Superior temporal gyrus (tissue), 1 donor: ENCODE data around the gene LMNB1.
"Not testable (repeated sequence)": the region's sequence is repeated elsewhere in the genome, so short reads cannot be mapped to it uniquely, and the experiment has no call there.

Experiments
- DNase-seq: peaks from one replicate; pipeline ENCODE4 v3.0.0-alpha.2; 2016; ENCODE audit errors: extremely low spot score

The LMNB1 gene, protein sequence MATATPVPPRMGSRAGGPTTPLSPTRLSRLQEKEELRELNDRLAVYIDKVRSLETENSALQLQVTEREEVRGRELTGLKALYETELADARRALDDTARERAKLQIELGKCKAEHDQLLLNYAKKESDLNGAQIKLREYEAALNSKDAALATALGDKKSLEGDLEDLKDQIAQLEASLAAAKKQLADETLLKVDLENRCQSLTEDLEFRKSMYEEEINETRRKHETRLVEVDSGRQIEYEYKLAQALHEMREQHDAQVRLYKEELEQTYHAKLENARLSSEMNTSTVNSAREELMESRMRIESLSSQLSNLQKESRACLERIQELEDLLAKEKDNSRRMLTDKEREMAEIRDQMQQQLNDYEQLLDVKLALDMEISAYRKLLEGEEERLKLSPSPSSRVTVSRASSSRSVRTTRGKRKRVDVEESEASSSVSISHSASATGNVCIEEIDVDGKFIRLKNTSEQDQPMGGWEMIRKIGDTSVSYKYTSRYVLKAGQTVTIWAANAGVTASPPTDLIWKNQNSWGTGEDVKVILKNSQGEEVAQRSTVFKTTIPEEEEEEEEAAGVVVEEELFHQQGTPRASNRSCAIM

DNA sequence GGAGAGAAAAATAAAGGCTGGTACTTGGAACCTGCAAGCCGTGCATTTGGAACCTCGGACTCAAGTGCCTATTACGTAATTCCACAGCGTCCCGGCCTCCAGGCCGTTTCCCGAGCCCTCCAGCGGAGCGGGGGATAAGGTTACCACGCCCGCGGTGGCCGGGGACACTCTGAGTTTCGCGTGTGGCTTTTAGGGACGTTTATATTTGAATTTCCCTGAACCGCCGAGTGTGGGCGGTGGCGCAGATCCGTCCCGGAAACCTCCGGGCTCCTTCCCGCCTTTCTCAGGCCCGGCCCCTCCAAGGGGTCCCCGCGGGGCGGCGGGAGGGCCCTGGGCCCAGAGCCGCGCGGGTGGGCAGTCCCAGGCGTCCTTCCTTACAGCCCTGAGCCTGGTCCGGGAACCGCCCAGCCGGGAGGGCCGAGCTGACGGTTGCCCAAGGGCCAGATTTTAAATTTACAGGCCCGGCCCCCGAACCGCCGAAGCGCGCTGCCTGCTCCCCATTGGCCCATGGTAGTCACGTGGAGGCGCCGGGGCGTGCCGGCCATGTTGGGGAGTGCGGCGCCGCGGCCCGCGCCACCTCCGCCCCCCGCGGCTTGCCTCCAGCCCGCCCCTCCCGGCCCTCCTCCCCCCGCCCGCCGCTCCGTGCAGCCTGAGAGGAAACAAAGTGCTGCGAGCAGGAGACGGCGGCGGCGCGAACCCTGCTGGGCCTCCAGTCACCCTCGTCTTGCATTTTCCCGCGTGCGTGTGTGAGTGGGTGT, at the start of gene LMNB1:
Gene LMNB1, plus strand, starts transcription at position 638 of the 758 bp plus-strand sequence. CDS start 373 bp downstream, outside the sequence.
- peak; percentile 89 for DNase-seq

DNA sequence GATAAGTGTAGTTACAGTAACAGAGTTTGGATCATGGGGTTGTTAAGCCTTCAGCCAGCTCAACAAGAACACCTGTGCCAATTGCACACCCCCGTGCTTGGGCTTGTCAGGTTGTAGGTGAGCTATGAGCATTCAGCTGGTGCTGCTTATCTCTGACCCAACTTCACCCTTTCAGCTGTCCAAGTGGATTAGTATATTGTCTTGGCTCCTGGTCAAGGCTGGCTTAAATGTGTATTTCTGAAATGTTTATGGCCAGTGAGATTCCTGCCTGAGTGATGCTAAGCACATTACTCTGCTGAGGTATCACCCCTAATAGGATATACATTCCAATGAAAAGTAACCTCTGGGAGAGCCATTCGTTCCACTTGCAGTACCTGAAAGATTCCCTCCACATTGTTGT, 44.2 kb upstream of the LMNB1 start:
- no peak for DNase-seq

DNA sequence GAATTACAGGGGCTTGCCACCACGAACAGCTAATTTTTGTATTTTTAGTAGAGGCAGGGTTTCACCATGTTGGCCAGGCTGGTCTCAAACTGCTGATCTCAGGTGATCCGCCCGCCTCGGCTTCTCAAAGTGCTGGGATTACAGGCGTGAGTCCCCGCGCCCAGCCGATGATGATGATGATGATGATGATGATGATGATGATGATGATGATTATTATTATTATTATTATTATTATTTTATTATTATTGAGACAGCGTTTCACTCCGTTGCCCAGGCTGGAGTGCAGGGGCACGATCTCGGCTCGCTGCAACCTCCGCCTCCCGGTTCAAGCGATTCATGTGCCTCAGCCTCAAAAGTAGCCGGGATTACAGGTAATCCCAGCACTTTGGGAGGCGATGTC, 42.4 kb upstream of the LMNB1 start:
- not testable (repeated sequence) for DNase-seq

DNA sequence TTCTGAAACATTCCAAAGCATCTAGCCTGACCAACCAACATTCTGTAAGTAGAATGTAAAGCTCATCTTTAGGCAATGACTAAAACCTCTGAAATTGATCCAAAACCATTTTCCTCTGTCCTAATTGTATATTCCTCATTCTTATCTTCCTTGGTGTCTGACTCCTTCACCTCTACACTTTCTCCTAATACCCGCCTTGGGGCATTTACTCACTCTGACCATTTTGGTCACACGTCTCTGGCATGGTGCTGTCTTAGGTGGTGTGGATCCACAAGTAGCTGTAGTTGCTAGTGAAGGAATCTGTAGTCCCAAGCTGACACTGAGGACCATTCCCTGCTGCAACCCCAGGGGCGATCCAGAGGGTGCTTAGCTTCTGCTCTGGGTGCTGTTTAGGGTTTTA, 40.8 kb upstream of the LMNB1 start:
- no peak for DNase-seq

DNA sequence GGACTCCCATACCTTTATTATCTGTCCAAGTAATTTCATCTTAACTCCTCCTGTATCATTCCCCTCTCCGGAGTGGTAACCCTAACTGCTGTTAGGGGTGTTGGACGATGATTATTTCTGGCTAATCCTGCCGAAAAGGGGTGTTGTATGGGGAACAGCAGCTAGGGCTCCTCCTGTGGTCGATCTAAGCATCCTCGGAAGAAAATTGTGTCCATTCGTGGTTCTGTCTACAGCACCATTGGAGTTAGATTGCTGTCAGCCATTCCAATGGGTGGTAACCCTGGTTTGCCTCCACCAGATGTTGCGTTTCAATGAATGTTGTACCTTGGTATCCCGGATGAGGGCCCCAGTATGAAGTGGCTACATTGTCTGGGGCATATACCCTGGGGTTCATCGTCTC, 35.6 kb upstream of the LMNB1 start:
- no peak for DNase-seq

DNA sequence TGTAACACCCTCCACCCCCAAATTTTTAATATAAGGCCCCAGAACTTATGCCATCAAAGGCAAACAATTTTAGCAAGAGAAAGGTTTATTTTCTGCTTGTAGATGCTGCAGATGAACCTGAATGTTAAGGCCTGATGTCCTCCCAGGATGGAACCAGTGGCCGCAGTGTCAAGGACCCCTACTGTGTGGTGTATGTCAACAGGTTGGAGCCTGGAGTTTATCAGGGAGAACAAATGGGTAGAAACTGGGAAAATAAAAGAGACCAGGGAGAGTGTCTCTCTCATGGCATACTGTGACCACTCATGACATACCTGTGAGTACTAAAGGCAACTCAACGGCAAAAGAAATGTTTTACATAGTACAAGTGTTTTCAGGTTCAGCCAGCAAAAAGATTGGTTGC, 34.5 kb upstream of the LMNB1 start:
- DNase-seq: no peak

DNA sequence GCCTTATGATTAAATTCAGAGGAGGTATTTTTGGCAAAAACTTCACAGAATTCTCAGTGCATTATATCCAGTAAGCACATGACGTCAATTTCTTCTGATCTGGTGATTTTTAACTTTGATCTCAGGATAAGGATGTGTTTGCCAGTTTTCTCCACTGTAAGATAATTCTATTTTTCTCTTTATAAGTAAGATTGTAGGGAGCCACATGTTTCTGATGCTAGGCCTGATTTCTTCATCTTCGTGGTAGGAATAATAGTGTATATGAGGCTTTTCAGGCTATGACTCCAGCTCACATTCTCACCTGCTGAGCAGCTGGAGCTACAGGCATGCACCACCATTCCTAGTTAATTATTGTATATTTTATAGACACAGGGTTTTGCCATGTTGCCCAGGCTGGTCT, 32.1 kb upstream of the LMNB1 start:
- no peak for DNase-seq

DNA sequence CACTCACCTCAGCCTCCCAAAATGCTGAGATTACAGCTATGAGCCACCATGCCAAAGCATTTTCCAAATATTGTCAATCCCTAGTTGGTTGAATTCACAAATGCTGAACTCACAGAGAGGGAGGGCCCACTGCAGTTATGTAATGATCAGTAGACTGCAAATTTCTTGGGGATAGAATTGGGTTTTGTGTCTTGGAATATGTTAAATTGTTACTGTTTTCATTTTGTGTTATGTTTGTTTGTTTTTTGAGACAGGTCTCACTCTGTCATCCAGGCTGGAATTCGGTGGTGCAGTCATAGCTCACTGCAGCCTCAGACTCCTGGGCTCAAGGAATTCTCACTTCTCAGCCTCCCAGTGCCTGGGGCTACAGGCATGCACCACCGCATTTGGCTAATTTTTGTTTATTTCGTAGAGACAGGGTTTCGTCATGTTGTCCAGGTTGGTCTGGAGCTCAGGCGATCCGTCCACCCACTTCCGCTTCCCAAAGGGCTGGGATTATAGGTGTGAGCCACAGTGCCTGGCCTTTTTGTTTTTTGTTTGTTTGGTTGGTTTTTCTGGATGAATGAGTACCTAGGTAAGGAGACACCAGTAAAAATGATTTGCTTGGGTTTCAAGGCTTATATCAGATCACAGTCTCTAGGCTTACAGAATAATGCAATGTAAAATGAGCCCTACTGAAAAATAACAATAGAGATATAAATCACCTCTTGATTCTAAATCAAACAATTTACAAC, 31.5 kb upstream of the LMNB1 start:
- no peak for DNase-seq

DNA sequence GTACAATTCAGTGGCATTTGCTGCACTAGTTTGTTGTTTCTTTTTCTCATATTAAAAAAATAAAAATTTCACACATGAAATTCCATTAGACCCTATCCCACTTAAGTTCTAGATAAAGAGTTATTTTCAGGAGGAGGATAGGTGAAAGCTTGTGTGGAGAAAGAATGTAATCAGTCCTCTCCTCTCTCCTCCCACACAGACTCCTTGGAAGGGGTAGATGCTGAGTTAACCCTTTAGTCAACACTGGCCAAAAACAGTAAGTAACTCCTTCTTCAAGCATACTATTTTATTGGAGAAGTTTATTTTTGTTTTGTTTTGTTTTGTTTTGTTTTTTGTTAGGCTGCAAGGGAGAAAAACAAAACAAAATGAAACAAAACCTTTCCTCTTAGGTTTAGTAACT, 30.6 kb upstream of the LMNB1 start:
- DNase-seq: no peak

DNA sequence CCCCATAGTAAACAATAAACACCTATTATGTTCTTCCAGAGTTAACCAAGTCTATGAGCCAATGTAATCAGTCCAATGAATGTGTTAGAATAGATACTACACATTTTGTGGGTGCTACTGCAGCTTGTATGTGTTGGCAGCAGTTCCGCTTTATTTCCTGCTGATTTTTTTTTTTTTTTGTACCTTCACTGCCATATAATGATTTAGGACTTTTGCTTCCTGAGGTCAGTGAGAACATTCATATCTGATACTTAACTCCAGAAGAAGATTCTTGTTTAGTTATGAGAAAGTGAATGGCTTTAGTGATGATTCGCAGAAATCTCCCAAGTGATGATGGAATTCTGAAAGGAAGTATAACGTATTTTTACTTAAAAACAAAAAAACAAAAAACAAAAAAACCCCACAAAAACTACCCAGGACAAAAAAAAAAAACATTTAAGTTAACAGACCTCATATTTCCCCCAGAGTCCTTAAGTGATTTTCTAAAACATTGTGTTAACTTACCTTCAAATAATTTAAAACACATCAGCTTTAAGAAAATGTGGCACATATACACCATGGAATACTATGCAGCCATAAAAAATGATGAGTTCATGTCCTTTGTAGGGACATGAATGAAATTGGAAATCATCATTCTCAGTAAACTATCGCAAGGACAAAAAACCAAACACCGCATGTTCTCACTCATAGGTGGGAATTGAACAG, 24.7 kb upstream of the LMNB1 start:
- no peak for DNase-seq

DNA sequence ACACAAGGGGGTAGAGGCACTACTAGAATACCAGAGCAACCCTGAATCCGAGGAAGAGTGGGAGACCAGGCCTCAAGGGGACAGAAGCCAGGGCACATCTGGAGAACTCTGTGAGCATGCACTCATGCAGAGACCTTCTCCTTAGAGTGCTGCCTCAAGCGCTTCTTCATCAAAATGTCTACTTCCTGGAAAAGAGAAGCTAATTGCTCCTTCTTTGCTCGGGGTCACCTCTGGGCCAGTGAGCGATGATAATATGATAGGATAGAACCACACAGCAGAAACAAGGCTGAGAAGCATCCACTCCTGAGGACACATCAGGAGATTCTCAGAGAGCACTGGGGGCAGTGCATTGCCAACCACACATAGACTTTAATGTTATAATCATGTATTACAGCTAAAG, 23.7 kb upstream of the LMNB1 start:
- DNase-seq: no peak

DNA sequence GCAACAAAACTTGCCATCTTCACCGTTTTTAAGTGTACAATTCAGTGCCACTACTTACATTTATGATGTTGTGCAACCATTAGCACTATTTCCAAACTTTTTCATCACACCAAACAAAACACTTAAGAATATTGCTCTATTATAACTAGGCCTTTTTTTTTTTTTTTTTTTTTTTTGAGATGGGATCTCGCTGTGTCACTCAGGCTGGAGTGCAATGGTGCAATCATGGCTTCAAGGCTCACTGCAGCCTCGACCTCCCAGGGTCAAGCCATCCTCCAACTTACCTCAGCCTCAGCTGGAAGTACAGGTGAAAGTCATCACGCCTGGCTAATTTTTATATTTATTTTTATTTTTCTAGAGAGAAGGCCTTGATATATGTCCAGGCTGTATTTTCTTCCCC, 22.3 kb upstream of the LMNB1 start:
- no peak for DNase-seq

DNA sequence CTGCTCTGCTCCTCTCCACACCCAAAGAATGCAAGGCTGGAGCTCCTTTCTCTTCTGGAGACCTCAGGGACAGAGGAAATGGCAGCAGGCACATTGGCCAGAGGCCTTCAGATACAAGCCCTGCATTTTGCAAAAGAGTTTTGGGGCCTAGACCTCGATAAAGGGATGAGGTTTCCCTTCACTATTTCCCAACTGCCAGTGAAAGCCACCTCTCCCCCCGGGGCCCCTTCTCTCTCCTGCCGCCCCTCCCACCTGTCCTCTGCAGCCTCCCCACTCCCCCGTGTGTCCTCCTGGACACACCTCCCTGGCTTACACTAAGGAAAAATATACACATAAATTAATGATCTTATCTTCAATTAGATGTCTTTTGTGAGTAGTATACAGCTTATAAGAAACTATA, 21.3 kb upstream of the LMNB1 start:
- DNase-seq: no peak

DNA sequence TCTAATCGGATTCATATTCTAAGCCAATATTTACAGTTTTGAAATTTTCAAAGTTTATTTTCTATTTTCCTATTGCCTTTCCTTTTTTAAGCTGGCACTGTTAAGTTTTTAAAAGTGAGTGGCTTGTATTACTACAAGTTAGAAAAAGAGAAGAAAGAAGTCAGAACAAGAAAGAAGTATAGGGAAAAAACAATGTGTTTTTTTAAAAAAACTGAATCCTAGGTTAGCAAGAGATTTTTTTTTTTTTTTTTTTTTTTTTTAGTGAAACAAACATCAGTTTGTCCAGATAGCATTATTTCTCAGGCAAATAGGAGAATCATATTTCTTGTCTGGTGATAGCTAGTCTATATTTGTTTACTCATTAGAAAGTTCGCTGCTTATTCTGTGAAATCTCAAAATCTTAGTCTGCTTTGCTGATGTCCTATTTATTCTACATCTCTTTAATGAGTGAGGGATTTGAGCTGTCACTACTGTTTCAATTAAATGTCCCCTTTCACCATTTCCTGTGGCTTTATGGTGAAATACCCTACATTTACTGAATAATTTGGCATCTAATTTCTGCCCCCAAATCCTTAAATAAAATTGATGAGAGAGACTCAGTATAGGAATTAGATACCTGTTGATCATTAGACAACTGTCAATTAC, 19.1 kb upstream of the LMNB1 start:
- no peak for DNase-seq

DNA sequence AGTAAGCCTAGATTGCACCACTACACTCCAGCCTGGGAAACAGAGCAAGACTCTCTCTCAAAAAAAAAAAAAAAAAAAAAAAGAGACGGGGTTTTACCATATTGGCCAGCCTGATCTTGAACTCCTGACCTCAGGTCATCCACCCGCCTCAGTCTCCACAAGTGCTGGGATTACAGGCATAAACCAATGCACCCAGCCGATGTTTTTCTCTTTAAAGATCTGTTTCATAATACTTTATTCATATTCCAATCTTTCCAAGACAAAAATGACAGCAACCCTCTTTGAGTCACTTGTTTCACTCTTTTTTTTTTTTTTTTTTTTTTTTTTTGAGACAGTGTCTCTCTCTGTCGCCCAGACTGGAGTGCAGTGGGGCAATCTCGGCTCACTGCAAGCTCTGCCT, 13.6 kb upstream of the LMNB1 start:
- no peak for DNase-seq

DNA sequence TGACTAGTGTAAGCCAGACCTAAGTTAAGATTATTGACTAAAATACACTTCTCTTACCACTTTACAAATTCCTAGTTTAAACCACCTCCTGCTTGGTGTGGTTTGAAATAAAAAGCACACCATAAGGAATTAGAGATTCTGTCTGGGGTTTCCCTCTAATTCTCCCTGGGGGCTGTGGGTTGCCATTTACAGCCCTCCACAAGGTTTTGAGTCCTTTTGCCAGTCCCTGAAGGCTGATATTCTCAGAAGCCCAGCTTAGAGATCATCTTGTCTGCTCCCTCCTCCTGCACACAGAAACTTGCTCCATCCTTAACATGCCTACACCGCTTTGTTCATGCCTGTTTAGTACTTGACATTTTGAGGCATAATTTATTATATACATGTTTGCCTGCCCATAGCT, 7.2 kb upstream of the LMNB1 start:
- no peak for DNase-seq

DNA sequence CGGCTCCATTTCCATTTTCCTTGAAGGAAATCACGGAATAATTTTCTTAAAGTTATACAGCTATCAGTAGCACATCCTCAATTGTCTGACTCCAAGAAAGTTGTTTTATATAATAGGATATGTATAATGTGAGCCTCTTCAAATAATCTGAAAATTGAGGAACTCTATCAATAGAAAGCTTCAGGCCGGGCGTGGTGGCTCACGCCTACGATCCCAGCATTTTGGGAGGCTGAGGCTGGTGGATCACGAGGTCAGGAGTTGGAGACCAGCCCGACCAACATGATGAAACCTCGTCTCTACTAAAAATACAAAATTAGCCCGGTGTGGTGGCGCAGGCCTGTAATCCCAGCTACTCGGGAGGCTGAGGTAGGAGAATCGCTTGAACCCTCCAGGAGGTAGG, 3.4 kb upstream of the LMNB1 start:
- DNase-seq: not testable (repeated sequence)

DNA sequence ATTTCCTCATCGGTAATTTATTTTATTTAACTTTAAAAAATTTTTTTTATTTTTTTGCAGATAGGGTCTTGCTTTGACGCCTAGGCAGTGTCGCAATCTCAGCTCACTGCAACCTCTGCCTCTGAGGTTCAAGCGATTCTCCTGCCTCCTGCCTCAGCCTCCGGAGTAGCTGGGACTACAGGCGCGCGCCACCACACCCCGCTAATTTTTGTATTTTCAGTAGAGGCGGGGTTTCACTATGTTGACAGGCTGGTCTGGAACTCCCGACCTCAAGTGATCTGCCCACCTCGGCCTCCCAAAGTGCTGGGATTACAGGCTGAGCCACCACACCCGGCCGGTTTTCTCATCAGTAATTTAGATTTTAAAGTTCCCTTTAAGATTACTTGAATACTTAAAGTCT, 2.3 kb upstream of the LMNB1 start:
- not testable (repeated sequence) for DNase-seq

DNA sequence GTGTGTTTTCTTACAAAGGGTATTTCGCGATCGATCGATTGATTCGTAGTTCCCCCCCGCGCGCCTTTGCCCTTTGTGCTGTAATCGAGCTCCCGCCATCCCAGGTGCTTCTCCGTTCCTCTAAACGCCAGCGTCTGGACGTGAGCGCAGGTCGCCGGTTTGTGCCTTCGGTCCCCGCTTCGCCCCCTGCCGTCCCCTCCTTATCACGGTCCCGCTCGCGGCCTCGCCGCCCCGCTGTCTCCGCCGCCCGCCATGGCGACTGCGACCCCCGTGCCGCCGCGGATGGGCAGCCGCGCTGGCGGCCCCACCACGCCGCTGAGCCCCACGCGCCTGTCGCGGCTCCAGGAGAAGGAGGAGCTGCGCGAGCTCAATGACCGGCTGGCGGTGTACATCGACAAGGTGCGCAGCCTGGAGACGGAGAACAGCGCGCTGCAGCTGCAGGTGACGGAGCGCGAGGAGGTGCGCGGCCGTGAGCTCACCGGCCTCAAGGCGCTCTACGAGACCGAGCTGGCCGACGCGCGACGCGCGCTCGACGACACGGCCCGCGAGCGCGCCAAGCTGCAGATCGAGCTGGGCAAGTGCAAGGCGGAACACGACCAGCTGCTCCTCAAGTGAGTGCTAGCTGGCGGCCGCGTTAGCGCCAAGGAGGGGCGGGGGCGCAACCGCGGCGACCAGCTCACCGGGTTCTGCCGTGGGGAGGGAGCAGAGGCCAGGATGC, 480 bp downstream of the LMNB1 start:
- peak; percentile 41 for DNase-seq

DNA sequence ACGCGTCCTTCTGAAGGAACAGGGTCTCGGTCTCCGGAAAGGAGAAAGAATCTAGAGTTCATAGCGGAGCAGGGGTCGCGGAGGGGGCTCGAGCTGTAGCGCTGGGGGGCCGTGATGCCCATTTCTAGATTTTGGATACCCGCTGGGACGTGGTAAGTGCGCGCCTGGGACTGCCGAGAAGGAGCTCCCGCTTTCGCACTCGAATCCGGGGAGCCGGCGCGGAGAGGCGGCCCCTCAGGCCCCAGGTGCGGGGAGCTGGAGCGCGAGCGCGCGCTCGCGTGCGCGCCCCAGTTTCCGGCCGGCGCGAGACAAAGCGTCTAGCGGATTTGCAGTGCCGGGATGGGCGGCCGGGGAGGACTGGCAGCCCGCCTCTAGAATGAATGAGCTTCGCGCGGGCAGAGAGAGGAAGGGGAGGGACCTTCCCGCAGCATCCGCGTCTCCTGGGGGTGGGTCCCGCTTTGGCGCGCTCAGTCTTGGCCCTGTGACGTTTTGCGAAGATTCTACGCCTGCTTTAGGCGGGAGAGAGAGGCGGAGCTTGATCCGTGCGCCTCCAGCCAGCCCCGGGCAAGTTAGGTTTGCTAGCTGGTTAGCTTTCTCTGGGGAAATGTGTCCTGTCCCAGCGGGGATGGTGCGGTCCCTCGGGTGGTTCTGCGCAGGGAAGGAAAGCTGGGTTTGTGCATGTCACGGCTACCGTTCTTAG, 1.2 kb downstream of the LMNB1 start:
- DNase-seq: peak; percentile 82
